GM18873 (cell line): ENCODE measurements around the gene MSX1.

ENCODE experiments used
- ATAC-seq: cut with Tn5 transposase; IDR thresholded peaks from one replicate; pipeline ENCODE4 v1.9.1; 2021; ENCODE audit warnings: mild to moderate bottlenecking, moderate library complexity, moderate number of reproducible peaks; ENCODE audit not compliant: unreplicated experiment, low FRiP score

The MSX1 gene

GRCh38 chr4:4890574-4891255, 31.2 kb downstream of the MSX1 start:
- no peak for ATAC-seq

GRCh38 chr4:4893721-4894120, 34.3 kb downstream of the MSX1 start:
- no peak for ATAC-seq

- ATAC-seq = no peak
Observed at GRCh38 chr4:4899202-4899925, 39.9 kb downstream of the MSX1 start.

- no peak for ATAC-seq
Observed at GRCh38 chr4:4901877-4902276, 42.4 kb downstream of the MSX1 start.

GRCh38 chr4:4912155-4912554, 52.7 kb downstream of the MSX1 start:
- ATAC-seq = no peak

GRCh38 chr4:4913147-4913561, 53.7 kb downstream of the MSX1 start:
- ATAC-seq = no peak
